GM12873 (cell line): ENCODE data around the gene CDK11A.

ENCODE experiments used
- CTCF ChIP-seq: IDR thresholded peaks from 2 replicates; pipeline ENCODE4 v1.5.1; 2012; ENCODE audit warnings: low read depth, mild to moderate bottlenecking, moderate library complexity, low read length, control low read depth; ENCODE audit not compliant: insufficient read depth; ENCODE audit errors: missing control alignments

Gene CDK11A

DNA sequence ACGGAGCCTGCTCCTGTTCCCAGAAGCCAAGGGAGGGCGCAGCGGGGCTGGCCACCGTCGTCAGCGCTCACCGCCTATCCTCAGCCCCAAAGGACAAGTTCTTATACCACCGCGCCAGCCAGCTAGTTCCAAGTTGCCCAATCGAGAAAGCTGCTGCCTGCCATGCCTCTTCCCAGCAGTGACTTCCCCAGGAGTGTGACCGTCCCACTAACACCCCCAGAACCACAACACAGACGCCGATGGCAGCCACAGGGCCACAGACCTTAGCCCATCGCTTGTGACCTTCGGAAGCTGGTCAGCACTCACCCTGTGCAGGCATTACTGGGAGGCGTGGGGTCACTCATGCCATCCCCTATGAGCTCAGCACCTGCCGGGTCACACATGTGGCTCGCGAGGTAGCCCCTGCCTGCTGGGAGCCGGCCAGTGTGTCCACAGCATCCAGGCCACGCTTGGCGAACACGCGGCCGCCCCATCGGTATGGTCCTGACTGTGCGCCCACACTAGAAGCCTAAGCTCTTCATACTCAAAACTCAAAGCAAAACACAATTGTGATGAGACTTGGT lies 34.0 kb upstream of the CDK11A start:
- no peak for TF ChIP-seq CTCF

GRCh38 chr1:1757422-1758058 lies 33.4 kb upstream of the CDK11A start:
- TF ChIP-seq CTCF = no peak

- no peak for TF ChIP-seq CTCF
Measured at GRCh38 chr1:1756661-1757421, 32.7 kb upstream of the CDK11A start.

DNA sequence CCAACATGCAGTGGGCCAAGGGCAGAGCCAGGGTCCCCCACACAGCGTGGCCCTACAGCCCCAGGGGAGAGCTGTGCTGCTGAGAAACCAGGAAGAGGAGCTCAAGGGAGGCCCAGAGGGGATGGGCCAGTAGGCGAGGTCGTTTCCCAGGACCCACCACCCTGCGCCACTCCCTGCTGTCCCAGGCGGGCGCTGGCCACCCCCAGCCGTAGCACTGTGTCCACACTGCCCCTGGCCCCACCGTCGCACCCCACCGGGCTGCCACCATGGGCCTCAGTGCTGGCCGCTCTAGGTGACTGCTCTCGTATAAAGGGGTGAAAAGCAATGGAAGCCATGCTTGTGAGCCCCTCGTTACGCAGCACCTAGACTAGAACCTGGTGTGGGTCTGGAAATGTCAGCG lies 31.7 kb upstream of the CDK11A start:
- no peak for TF ChIP-seq CTCF

GRCh38 chr1:1755426-1755825 lies 31.3 kb upstream of the CDK11A start:
- TF ChIP-seq CTCF = no peak

- no peak for TF ChIP-seq CTCF
Measured at GRCh38 chr1:1754051-1754815, 30.1 kb upstream of the CDK11A start.

DNA sequence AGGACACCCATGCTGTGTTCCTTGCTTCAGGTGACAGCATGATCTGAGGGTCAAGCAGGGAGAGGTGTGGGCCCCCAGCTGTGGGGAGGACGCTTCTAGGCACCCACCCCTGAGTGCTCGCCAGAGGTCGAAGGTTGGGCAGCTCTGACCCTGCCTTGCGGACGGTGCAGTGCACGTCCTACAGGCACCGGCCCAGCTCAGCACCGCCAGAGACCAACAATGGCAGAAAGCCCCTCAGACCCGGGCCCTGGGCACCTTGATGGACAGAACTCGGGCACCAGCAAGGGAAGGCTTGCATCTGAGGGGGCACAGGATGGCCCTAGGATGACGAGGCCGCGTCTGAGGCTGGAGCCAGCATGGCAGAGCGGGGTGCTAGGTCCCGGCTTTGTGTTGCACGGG lies 29.4 kb upstream of the CDK11A start:
- TF ChIP-seq CTCF = no peak
